Activated naive CD4-positive, alpha-beta T cell treated with anti-CD3 and anti-CD28 coated beads, Interleukin-2, amount 50 U/mL, for 16 hours (primary cell): ENCODE data around the gene FAXC.

Source experiments
- DNase-seq: peaks from one replicate; pipeline ENCODE4 v3.0.0-alpha.2; 2020

Gene FAXC

GRCh38 chr6:99349171-99350141, at the start of gene FAXC:
FAXC (minus strand) TSS chr6:99349674; CDS start chr6:99349372, 302 bp downstream.
- DNase-seq = no peak

- no peak for DNase-seq
Observed at GRCh38 chr6:99397287-99397686, 47.8 kb upstream of the FAXC start.

- peak; percentile 65 for DNase-seq
Observed at GRCh38 chr6:99393698-99394531, 44.4 kb upstream of the FAXC start, which contains the start of gene COQ3. COQ3 (minus strand) TSS chr6:99394195; CDS start chr6:99394179, 16 bp downstream.

GRCh38 chr6:99393366-99393697, 43.9 kb upstream of the FAXC start:
- DNase-seq = no peak

GRCh38 chr6:99390896-99391295, 41.4 kb upstream of the FAXC start:
- no peak for DNase-seq

GRCh38 chr6:99384507-99384906, 35.0 kb upstream of the FAXC start:
- DNase-seq = no peak

- DNase-seq = no peak
Observed at GRCh38 chr6:99378636-99379035, 29.2 kb upstream of the FAXC start.

- no peak for DNase-seq
Observed at GRCh38 chr6:99369533-99369932, 20.1 kb upstream of the FAXC start.

- no peak for DNase-seq
Observed at GRCh38 chr6:99366852-99367251, 17.4 kb upstream of the FAXC start.

- no peak for DNase-seq
Observed at GRCh38 chr6:99364026-99364425, 14.6 kb upstream of the FAXC start.

GRCh38 chr6:99362678-99363268, 13.3 kb upstream of the FAXC start:
- DNase-seq = no peak

GRCh38 chr6:99359800-99360199, 10.3 kb upstream of the FAXC start:
- no peak for DNase-seq

- no peak for DNase-seq
Observed at GRCh38 chr6:99356641-99357040, 7.2 kb upstream of the FAXC start.

- no peak for DNase-seq
Observed at GRCh38 chr6:99354983-99355382, 5.5 kb upstream of the FAXC start.

- DNase-seq = no peak
Observed at GRCh38 chr6:99353126-99353525, 3.7 kb upstream of the FAXC start.

- no peak for DNase-seq
Observed at GRCh38 chr6:99350573-99350972, 1.1 kb upstream of the FAXC start.

- no peak for DNase-seq
Observed at GRCh38 chr6:99348288-99349170, 945 bp downstream of the FAXC start.

GRCh38 chr6:99347804-99348203, 1.7 kb downstream of the FAXC start:
- no peak for DNase-seq

- no peak for DNase-seq
Observed at GRCh38 chr6:99346595-99346994, 2.9 kb downstream of the FAXC start.

GRCh38 chr6:99345164-99345563, 4.3 kb downstream of the FAXC start:
- no peak for DNase-seq

- no peak for DNase-seq
Observed at GRCh38 chr6:99344289-99344688, 5.2 kb downstream of the FAXC start.

GRCh38 chr6:99341862-99342455, 7.5 kb downstream of the FAXC start:
- no peak for DNase-seq
